Fibroblast of skin of right quadriceps (primary cell): ENCODE measurements around the gene PAFAH2.

Experiments
- DNase-seq: peaks from one replicate; pipeline ENCODE4 v3.0.0-alpha.2; 2013

Gene PAFAH2

GRCh38 chr1:25997828-25998761 lies at the start of gene PAFAH2:
TSS of gene PAFAH2 (minus strand) at chr1:25998063. CDS start at chr1:25990816, 7,247 bp downstream.
- peak; percentile 99 for DNase-seq

- no peak for DNase-seq
Measured at GRCh38 chr1:26047278-26047874, 49.5 kb upstream of the PAFAH2 start.

GRCh38 chr1:26046246-26047095 lies 48.6 kb upstream of the PAFAH2 start:
- no peak for DNase-seq

GRCh38 chr1:26045722-26046245 lies 47.9 kb upstream of the PAFAH2 start, which contains the start of gene SLC30A2:
TSS of gene SLC30A2 (minus strand) at chr1:26046118. CDS start at chr1:26045896, 222 bp downstream.
- DNase-seq = no peak

GRCh38 chr1:26044971-26045721 lies 47.3 kb upstream of the PAFAH2 start:
- no peak for DNase-seq

- DNase-seq = no peak
Measured at GRCh38 chr1:26044414-26044813, 46.6 kb upstream of the PAFAH2 start.

GRCh38 chr1:26043765-26044164 lies 45.9 kb upstream of the PAFAH2 start:
- no peak for DNase-seq

GRCh38 chr1:26041978-26042377 lies 44.1 kb upstream of the PAFAH2 start:
- no peak for DNase-seq

GRCh38 chr1:26041401-26041800 lies 43.5 kb upstream of the PAFAH2 start:
- DNase-seq = no peak

- DNase-seq = no peak
Measured at GRCh38 chr1:26038904-26039303, 41.0 kb upstream of the PAFAH2 start.

- no peak for DNase-seq
Measured at GRCh38 chr1:26038477-26038876, 40.6 kb upstream of the PAFAH2 start.

GRCh38 chr1:26037904-26038303 lies 40.0 kb upstream of the PAFAH2 start:
- DNase-seq = no peak

- no peak for DNase-seq
Measured at GRCh38 chr1:26036756-26037281, 39.0 kb upstream of the PAFAH2 start.

GRCh38 chr1:26035959-26036755 lies 38.3 kb upstream of the PAFAH2 start:
- peak; percentile 54 for DNase-seq

- DNase-seq = peak; percentile 90
Measured at GRCh38 chr1:26035203-26035958, 37.5 kb upstream of the PAFAH2 start.

GRCh38 chr1:26034504-26035202 lies 36.8 kb upstream of the PAFAH2 start:
- DNase-seq = no peak

GRCh38 chr1:26032656-26033357 lies 34.9 kb upstream of the PAFAH2 start:
- DNase-seq = no peak

- peak; percentile 68 for DNase-seq
Measured at GRCh38 chr1:26031611-26032220, 33.9 kb upstream of the PAFAH2 start.
